HEK293T (cell line): Measurements from ENCODE around the gene PRICKLE2.

Experiments used
- CTCF ChIA-PET: fragments of 350-600 bp; formaldehyde crosslinking; extraction: SDS; loops from one replicate; lab custom pipeline; 2021; ENCODE audit warnings: antibody characterized with exemption, inconsistent platforms; lab: Yijun Ruan, JAX
- POLR2A ChIA-PET: fragments of 350-600 bp; formaldehyde crosslinking; extraction: SDS; loops from one replicate; lab custom pipeline; 2020; ENCODE audit warnings: antibody characterized with exemption, inconsistent platforms; lab: Yijun Ruan, JAX
- DNase-seq: peaks from one replicate; pipeline ENCODE4 v3.0.0; 2012; ENCODE audit warnings: mixed read lengths; ENCODE audit errors: extremely low spot score
- ARNT ChIP-seq: fragments of 450-650 bp; IDR thresholded peaks from 2 replicates; pipeline ENCODE4 v1.6.1; 2017; ENCODE audit warnings: mild to moderate bottlenecking
- BHLHE40 ChIP-seq: fragments of 450-650 bp; IDR thresholded peaks from 2 replicates; pipeline ENCODE4 v1.6.1; 2016; ENCODE audit warnings: mild to moderate bottlenecking, moderate library complexity, borderline replicate concordance
- CTBP1 ChIP-seq: fragments of 450-650 bp; IDR thresholded peaks from 2 replicates; pipeline ENCODE4 v1.6.1; 2016; ENCODE audit warnings: borderline replicate concordance
- ELF4 ChIP-seq: fragments of 450-650 bp; IDR thresholded peaks from 2 replicates; pipeline ENCODE4 v1.6.1; 2017; ENCODE audit warnings: antibody characterized with exemption
- FOXA1 ChIP-seq: fragments of 450-650 bp; IDR thresholded peaks from 2 replicates; pipeline ENCODE4 v1.6.1; 2016; ENCODE audit warnings: mild to moderate bottlenecking
- FOXK2 ChIP-seq: fragments of 450-650 bp; IDR thresholded peaks from 2 replicates; pipeline ENCODE4 v1.6.1; 2016; ENCODE audit warnings: mild to moderate bottlenecking
- FOXM1 ChIP-seq: fragments of 450-650 bp; IDR thresholded peaks from 2 replicates; pipeline ENCODE4 v1.6.1; 2017; ENCODE audit warnings: mild to moderate bottlenecking, borderline replicate concordance
- HDGF ChIP-seq: fragments of 450-650 bp; IDR thresholded peaks from 2 replicates; pipeline ENCODE4 v1.6.1; 2017; ENCODE audit warnings: antibody characterized with exemption, borderline replicate concordance
- L3MBTL2 ChIP-seq: fragments of 450-650 bp; conservative IDR thresholded peaks from 2 replicates; pipeline ENCODE4 v1.6.1; 2016; ENCODE audit warnings: mild to moderate bottlenecking
- LEF1 ChIP-seq: fragments of 450-650 bp; IDR thresholded peaks from 2 replicates; pipeline ENCODE4 v1.6.1; 2017; ENCODE audit warnings: mild to moderate bottlenecking, borderline replicate concordance
- NFRKB ChIP-seq: fragments of 450-650 bp; IDR thresholded peaks from 2 replicates; pipeline ENCODE4 v1.6.1; 2016; ENCODE audit warnings: mild to moderate bottlenecking, moderate library complexity
- SP1 ChIP-seq: fragments of 450-650 bp; IDR thresholded peaks from 2 replicates; pipeline ENCODE4 v1.6.1; 2017
- SUZ12 ChIP-seq: fragments of 450-650 bp; IDR thresholded peaks from 2 replicates; pipeline ENCODE4 v1.6.1; 2016; ENCODE audit warnings: mild to moderate bottlenecking
- TARDBP ChIP-seq: fragments of 450-650 bp; IDR thresholded peaks from 2 replicates; pipeline ENCODE4 v1.6.1; 2016
- ZNF384 ChIP-seq: fragments of 450-650 bp; IDR thresholded peaks from 2 replicates; pipeline ENCODE4 v1.6.1; 2016
- TF ChIP-seq, protein P1 (sequence below): fragments of 450-650 bp; IDR thresholded peaks from 2 replicates; pipeline ENCODE4 v1.6.1; 2016

Gene PRICKLE2

DNA sequence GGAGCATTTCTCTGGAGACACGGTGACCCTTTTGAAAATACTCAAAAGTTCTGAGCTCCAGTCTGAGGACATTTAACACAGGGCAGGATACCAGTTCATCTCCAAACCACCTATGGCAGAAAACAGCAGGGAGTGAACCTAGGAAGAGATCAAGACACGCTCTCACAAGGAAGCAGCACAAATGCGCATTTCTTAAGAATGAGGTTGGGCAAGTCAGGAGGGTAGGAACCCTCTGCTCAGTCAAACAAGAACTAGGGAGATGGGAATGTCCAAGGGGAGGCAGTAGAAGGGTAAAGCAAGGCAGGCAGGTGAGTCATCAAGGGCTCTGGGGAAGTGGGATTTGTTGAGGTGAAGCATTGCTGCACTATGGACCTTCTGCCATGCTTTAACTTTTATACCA, 141.7 kb downstream of the PRICKLE2 start:
- DNase-seq, result no peak
- ChIA-PET POLR2A (no interaction called here), CTCF (interaction anchor here (0.6 kb wide), 1 partner anchor 58 kb away, joined by 3 read pairs; no protein-coding TSS in a partner anchor)
- TF ChIP-seq HDGF (no peak), BHLHE40 (no peak)

DNA sequence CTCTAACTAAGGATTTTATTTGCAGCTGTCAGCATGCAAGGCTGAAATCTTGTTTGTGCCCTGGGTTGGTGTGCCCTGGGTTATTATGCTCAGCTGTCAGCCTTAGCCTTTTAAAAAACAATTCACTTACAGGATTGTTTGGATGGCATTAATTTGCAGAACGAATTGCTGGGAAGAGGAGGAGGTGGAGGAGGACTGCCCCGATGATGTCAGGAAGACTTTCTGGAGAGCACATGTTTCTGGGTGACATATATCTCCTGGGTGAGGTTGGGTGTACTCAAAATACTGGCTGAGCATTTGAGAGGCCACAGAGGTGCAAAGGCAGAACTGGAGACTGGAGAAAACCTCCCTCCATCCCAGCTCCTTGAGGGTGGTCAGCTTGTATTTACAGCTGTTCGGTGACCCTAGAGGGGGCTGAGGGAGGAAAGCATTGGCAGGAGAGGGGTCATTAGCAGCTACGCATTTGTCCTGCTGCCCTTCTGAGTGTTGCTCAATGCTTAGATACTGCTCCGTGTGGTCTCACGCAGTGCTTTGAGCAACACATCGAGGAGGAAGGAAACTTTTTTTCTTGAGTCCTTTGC, 142.2 kb downstream of the PRICKLE2 start:
- ChIA-PET POLR2A (no interaction called here), CTCF (interaction anchor here (0.6 kb wide), 1 partner anchor 58 kb away, joined by 3 read pairs; no protein-coding TSS in a partner anchor)
- DNase-seq, result no peak
- TF ChIP-seq SP1, result no peak
- TF ChIP-seq FOXK2, result no peak
- no peak for TF ChIP-seq SUZ12
- TF ChIP-seq FOXA1, result no peak
- TF ChIP-seq ZNF384, result no peak
- TF ChIP-seq LEF1, result no peak
- no peak for TF ChIP-seq HDGF
- TF ChIP-seq BHLHE40, result no peak
- no peak for TF ChIP-seq NFRKB
- no peak for TF ChIP-seq CTBP1
- TF ChIP-seq FOXM1, result no peak
- no peak for TF ChIP-seq TARDBP
- no peak for TF ChIP-seq ARNT
- TF ChIP-seq L3MBTL2, result no peak

DNA sequence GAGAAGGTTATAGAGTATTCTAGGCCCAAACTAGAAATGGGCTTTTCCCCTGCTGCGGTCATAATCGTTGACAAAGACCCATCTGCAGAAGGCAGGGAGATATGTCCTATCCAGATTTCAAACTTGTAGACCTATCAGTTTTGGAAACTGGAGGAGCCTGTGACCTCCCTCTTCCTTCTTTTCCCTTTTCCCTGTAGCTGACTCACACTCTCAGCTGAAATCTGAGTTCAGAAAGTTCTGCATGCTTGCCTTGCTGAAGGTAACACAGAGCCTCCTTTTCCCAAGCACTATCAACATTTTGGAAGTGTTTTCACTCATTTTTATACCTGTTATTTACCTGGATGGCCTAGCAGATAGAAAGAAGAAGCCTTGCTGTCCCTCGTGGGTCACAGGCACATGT, 142.9 kb downstream of the PRICKLE2 start:
- no peak for DNase-seq
- ChIA-PET CTCF (no interaction called here), POLR2A (no interaction called here)
- no peak for TF ChIP-seq SP1

DNA sequence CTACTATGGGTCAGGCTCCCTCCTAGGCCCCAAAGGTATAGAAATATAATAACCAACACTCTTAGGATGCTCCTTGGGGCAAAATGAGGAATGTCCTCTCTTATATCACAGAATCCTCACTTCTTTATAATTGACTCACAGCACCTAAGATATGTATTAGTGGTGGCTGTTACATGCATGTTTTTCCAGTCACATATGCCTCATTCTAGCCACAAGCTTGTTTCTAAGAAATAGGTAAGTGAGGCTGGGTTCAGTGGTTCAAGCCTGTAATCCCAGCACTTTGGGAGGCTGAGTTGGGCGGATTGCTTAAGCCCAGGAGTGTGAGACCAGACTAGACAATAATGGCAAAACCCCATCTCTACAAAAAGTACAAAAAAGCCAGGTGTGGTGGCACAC, 144.0 kb downstream of the PRICKLE2 start:
- TF ChIP-seq TARDBP (no peak), CTBP1 (no peak), ARNT (no peak), L3MBTL2 (no peak), SP1 (no peak), FOXA1 (no peak), ZNF384 (no peak)
- ChIA-PET CTCF (no interaction called here), POLR2A (no interaction called here)
- DNase-seq, result no peak

DNA sequence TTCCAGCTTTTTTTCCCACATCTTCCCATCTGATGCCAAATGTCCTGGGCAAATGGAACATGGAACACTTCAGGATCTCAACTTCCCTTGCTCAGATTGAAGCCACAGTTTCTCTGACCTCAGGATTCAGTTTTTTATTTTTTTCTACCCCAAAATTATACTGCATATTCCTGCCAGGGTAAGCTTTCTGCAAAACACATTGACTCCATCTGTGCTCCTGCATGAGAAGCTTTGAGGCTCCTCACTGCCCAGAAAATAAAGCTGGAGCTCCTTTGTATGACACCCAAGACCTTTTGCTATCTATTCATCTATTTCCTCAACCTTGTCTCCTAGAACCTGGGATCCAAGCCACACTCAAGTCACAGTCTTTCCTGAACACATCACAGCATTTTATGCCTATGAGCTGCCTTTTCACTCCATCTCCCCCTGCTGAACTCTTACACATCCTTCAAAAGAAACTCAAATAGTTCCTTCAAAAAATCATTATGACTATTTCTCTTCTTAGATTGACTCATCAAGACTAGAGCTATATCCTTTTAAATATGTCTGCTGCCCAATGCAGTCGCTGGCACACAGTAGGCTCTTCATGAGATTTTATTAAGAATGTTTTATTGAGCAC, 144.5 kb downstream of the PRICKLE2 start:
- TF ChIP-seq L3MBTL2, result no peak
- no peak for TF ChIP-seq ZNF384
- no peak for TF ChIP-seq BHLHE40
- no peak for TF ChIP-seq LEF1
- TF ChIP-seq ELF4, result no peak
- no peak for TF ChIP-seq HDGF
- no peak for TF ChIP-seq SUZ12
- ChIA-PET POLR2A (no interaction called here), CTCF (interaction anchor here (0.7 kb wide), 1 partner anchor 86 kb away, joined by 3 read pairs; no protein-coding TSS in a partner anchor)
- no peak for DNase-seq

DNA sequence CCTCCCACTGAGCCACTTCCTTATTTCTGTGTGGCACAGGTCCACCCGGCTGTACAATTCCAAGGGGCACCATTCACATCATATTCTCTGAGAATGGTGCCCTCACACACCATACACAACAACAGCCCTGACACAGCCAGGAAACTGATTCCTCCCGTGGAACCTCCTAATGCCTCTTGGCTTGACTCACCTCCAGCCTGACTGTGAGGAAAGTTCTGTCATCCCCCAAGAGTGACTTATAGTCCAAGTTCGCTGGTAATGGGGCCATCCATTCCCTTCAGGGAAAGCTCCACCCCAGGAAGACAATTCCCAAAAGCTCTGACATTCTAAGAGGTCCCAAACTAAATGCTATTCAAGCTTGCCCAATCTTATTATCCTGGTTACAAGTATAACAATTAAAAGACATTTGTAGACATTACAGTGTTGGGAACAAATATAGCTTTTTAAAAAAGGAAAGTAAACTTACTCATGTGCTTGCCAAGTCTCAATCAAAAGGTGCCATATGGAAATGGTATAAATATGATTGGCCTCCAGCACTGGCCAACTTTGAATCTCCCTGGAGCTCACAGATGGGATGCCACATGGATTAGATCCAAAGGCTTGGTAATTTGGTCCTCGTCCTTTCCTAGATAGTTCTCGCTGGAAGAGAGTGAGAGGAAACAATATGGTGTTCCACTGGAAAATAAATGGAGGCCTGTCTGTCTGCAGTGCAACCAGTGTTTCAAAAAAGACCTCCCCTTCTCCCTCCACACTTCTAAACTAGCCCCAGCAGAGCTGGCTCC, 145.7 kb downstream of the PRICKLE2 start:
- ChIA-PET CTCF (interaction anchor here (0.7 kb wide), 1 partner anchor 87 kb away, joined by 3 read pairs; no protein-coding TSS in a partner anchor), POLR2A (no interaction called here)
- TF ChIP-seq FOXM1, result no peak
- no peak for DNase-seq

DNA sequence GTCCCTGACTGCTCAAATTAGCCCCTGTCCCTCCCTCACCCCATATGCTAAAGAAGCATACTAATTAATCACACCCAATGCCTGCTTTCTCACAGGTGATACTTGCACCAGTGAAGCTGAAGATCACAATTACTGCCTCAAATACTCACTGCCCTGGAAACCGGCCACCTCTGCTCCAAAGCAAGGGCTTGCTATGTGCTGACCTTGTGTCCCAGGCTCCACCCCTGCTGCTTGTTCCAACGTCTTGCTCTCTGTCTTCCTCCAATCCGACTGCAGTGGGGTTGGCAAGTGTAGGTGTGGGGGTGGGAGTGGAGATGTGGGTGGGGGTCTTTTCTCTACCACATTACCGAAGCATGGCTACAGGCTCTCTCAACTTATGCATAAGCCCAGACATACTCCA, 146.3 kb downstream of the PRICKLE2 start:
- no peak for TF ChIP-seq L3MBTL2
- TF ChIP-seq FOXK2, result no peak
- no peak for TF ChIP-seq BHLHE40
- TF ChIP-seq ELF4, result no peak
- TF ChIP-seq, protein P1, sequence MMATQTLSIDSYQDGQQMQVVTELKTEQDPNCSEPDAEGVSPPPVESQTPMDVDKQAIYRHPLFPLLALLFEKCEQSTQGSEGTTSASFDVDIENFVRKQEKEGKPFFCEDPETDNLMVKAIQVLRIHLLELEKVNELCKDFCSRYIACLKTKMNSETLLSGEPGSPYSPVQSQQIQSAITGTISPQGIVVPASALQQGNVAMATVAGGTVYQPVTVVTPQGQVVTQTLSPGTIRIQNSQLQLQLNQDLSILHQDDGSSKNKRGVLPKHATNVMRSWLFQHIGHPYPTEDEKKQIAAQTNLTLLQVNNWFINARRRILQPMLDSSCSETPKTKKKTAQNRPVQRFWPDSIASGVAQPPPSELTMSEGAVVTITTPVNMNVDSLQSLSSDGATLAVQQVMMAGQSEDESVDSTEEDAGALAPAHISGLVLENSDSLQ, result no peak
- no peak for TF ChIP-seq ZNF384
- TF ChIP-seq FOXM1, result no peak
- no peak for TF ChIP-seq CTBP1
- no peak for TF ChIP-seq TARDBP
- TF ChIP-seq NFRKB, result no peak
- TF ChIP-seq SP1, result no peak
- POLR2A ChIA-PET, result no interaction called here
- CTCF ChIA-PET, result no interaction called here
- DNase-seq, result no peak
